Stimulated activated CD8-positive, alpha-beta memory T cell treated with anti-CD3 and anti-CD28 coated beads, Interleukin-15, amount 100 ng/mL, for 1 hour (primary cell): ENCODE results near the gene RALGAPA2.

ENCODE experiments used
- DNase-seq: peaks from one replicate; pipeline ENCODE4 v3.0.0-alpha.2; 2020; ENCODE audit warnings: low read depth

The RALGAPA2 gene

GRCh38 chr20:20531283-20531682, 181.2 kb downstream of the RALGAPA2 start:
- DNase-seq: no peak

GRCh38 chr20:20530428-20531151, 181.9 kb downstream of the RALGAPA2 start:
- no peak for DNase-seq

- no peak for DNase-seq
These were observed 182.8 kb downstream of the RALGAPA2 start for GRCh38 chr20:20529597-20529996.

- DNase-seq: no peak
These were observed 183.6 kb downstream of the RALGAPA2 start for GRCh38 chr20:20528861-20529260.

GRCh38 chr20:20527661-20528060, 184.8 kb downstream of the RALGAPA2 start:
- DNase-seq: no peak

- no peak for DNase-seq
These were observed 186.7 kb downstream of the RALGAPA2 start for GRCh38 chr20:20525756-20526155.

GRCh38 chr20:20525214-20525613, 187.2 kb downstream of the RALGAPA2 start:
- DNase-seq: no peak

- no peak for DNase-seq
These were observed 187.7 kb downstream of the RALGAPA2 start for GRCh38 chr20:20524756-20525155.

- no peak for DNase-seq
These were observed 190.7 kb downstream of the RALGAPA2 start for GRCh38 chr20:20521736-20522135.

- no peak for DNase-seq
These were observed 191.7 kb downstream of the RALGAPA2 start for GRCh38 chr20:20520776-20521175.

- DNase-seq: no peak
These were observed 193.2 kb downstream of the RALGAPA2 start for GRCh38 chr20:20519269-20519668.

- no peak for DNase-seq
These were observed 194.2 kb downstream of the RALGAPA2 start for GRCh38 chr20:20518263-20518662.

- no peak for DNase-seq
These were observed 195.1 kb downstream of the RALGAPA2 start for GRCh38 chr20:20517296-20517695.

- no peak for DNase-seq
These were observed 198.7 kb downstream of the RALGAPA2 start for GRCh38 chr20:20513720-20514119.

GRCh38 chr20:20505554-20505953, 206.9 kb downstream of the RALGAPA2 start:
- DNase-seq: no peak

- no peak for DNase-seq
These were observed 208.5 kb downstream of the RALGAPA2 start for GRCh38 chr20:20503777-20504530.

GRCh38 chr20:20501128-20501527, 211.3 kb downstream of the RALGAPA2 start:
- DNase-seq: no peak

GRCh38 chr20:20500312-20500711, 212.1 kb downstream of the RALGAPA2 start:
- DNase-seq: no peak

GRCh38 chr20:20499439-20499838, 213.0 kb downstream of the RALGAPA2 start:
- DNase-seq: no peak

- DNase-seq: no peak
These were observed 214.2 kb downstream of the RALGAPA2 start for GRCh38 chr20:20498076-20498861.

- DNase-seq: no peak
These were observed 215.0 kb downstream of the RALGAPA2 start for GRCh38 chr20:20497242-20497978.
